ENCODE data around the gene C1QB. TPM values are rescaled to one million over a fixed set of nuclear protein-coding genes. Genes with fewer than 3 reads are reported as not detected.

Gene C1QB
- total RNA-seq, 1 experiment from 2014 or later = not detected

GRCh38 chr1:22635436-22635835 lies 17.6 kb upstream of the C1QB start:
- DNase-seq (ENCODE audit: low read depth) = no peak

- no peak for DNase-seq (ENCODE audit: low read depth)
Observed at GRCh38 chr1:22636353-22636752, 16.7 kb upstream of the C1QB start, which contains the start of gene C1QA. TSS of gene C1QA (plus strand) at chr1:22636628. CDS start at chr1:22637617, 989 bp downstream.

- DNase-seq (ENCODE audit: low read depth) = no peak
Observed at GRCh38 chr1:22636927-22637326, 16.1 kb upstream of the C1QB start.

- DNase-seq (ENCODE audit: low read depth) = no peak
Observed at GRCh38 chr1:22637907-22638445, 15.1 kb upstream of the C1QB start.

- DNase-seq (ENCODE audit: low read depth) = no peak
Observed at GRCh38 chr1:22638476-22639234, 14.4 kb upstream of the C1QB start.

- DNase-seq (ENCODE audit: low read depth) = peak; percentile 60
Observed at GRCh38 chr1:22639286-22639685, 13.8 kb upstream of the C1QB start.

- no peak for DNase-seq (ENCODE audit: low read depth)
Observed at GRCh38 chr1:22641247-22641646, 11.8 kb upstream of the C1QB start.

- peak; percentile 78 for DNase-seq (ENCODE audit: low read depth)
Observed at GRCh38 chr1:22641906-22642636, 11.0 kb upstream of the C1QB start.

- no peak for DNase-seq (ENCODE audit: low read depth)
Observed at GRCh38 chr1:22643381-22643780, 9.7 kb upstream of the C1QB start, which contains the start of gene C1QC. TSS of gene C1QC (plus strand) at chr1:22643633. CDS start at chr1:22644024, 391 bp downstream.

- DNase-seq (ENCODE audit: low read depth) = no peak
Observed at GRCh38 chr1:22643928-22644327, 9.1 kb upstream of the C1QB start.

GRCh38 chr1:22645931-22646330 lies 7.1 kb upstream of the C1QB start:
- no peak for DNase-seq (ENCODE audit: low read depth)

- no peak for DNase-seq (ENCODE audit: low read depth)
Observed at GRCh38 chr1:22646384-22646783, 6.7 kb upstream of the C1QB start.

- DNase-seq (ENCODE audit: low read depth) = no peak
Observed at GRCh38 chr1:22650089-22650693, 2.8 kb upstream of the C1QB start.

- no peak for DNase-seq (ENCODE audit: low read depth)
Observed at GRCh38 chr1:22651941-22652856, 837 bp upstream of the C1QB start.

- no peak for DNase-seq (ENCODE audit: low read depth)
Observed at GRCh38 chr1:22654692-22655091, 1.7 kb downstream of the C1QB start.

GRCh38 chr1:22658385-22659163 lies 5.5 kb downstream of the C1QB start:
- DNase-seq (ENCODE audit: low read depth) = no peak

GRCh38 chr1:22660716-22661241 lies 7.7 kb downstream of the C1QB start:
- no peak for DNase-seq (ENCODE audit: low read depth)

GRCh38 chr1:22661880-22662279 lies 8.8 kb downstream of the C1QB start:
- DNase-seq (ENCODE audit: low read depth) = no peak

- peak; percentile 50 for DNase-seq (ENCODE audit: low read depth)
Observed at GRCh38 chr1:22662318-22662717, 9.3 kb downstream of the C1QB start.

GRCh38 chr1:22662986-22663408 lies 10.0 kb downstream of the C1QB start:
- no peak for DNase-seq (ENCODE audit: low read depth)
